IMR-90 (cell line): ENCODE measurements around the gene BUB1B.

Experiments
- CHD1 ChIP-seq: IDR thresholded peaks from 2 replicates; pipeline ENCODE4 v1.6.1; 2012; ENCODE audit warnings: low read depth, low read length, improper control_type of control experiment
- CTCF ChIP-seq: conservative IDR thresholded peaks from 2 replicates; pipeline ENCODE4 v1.5.1; 2012; ENCODE audit warnings: mild to moderate bottlenecking, low read depth, low read length, improper control_type of control experiment
- MXI1 ChIP-seq: IDR thresholded peaks from 2 replicates; pipeline ENCODE4 v1.6.1; 2012; ENCODE audit warnings: low read depth, mild to moderate bottlenecking, low read length, moderate library complexity, borderline replicate concordance
- POLR2A ChIP-seq: IDR thresholded peaks from 2 replicates; pipeline ENCODE4 v1.6.1; 2012; ENCODE audit warnings: mild to moderate bottlenecking, low read depth, low read length
- RFX5 ChIP-seq: IDR thresholded peaks from 2 replicates; pipeline ENCODE4 v1.8.0; 2012; ENCODE audit warnings: low read depth, mild to moderate bottlenecking, low read length, moderate library complexity
- USF2 ChIP-seq: fragments of 150-350 bp; IDR thresholded peaks from 2 replicates; pipeline ENCODE4 v1.6.1; 2017; ENCODE audit warnings: mild to moderate bottlenecking, antibody characterized with exemption, low read length, low read depth

- TF ChIP-seq CTCF (no peak), USF2 (no peak), POLR2A (no peak), RFX5 (no peak), CHD1 (no peak), MXI1 (no peak)
Observed at GRCh38 chr15:40250771-40251483, 90.1 kb downstream of the BUB1B start.
